Astrocyte of the hippocampus (primary cell): ENCODE data around the gene SORBS1.

ENCODE experiments used
- DNase-seq: peaks from one replicate; pipeline ENCODE4 v3.0.0; 2011; ENCODE audit warnings: low read depth, low spot score

The SORBS1 gene

GRCh38 chr10:95516774-95517373, 44.3 kb downstream of the SORBS1 start:
- no peak for DNase-seq

- DNase-seq, result peak; percentile 80
Measured at GRCh38 chr10:95513941-95514392, 47.2 kb downstream of the SORBS1 start.

DNA sequence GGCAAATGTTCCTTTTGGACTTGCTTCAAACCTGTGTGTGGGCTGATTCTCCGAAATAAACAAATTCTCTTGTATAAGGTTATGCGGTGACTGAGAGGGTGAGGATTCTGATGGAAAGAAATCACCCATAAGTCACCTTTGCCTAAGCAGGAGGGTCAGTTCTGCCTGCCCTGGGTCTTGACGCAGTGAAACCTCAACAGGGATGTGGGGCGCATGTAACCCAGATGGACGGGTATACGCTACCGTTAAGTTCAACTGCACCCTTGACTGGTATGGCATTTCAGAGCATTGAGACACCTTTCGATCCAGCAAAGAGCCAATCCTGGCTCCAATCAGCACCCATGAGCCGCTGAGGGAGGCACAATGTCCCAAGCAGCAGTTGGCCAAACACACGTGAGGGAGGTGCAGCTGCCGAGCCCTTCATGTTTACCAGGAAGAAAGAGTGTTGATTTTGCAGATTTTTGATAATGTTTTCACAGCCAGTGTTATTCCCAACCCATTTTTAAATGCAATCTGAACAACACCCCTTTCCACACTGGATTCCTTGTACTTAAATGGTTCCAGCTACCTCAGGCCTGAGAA, 48.1 kb downstream of the SORBS1 start:
- DNase-seq, result no peak

DNA sequence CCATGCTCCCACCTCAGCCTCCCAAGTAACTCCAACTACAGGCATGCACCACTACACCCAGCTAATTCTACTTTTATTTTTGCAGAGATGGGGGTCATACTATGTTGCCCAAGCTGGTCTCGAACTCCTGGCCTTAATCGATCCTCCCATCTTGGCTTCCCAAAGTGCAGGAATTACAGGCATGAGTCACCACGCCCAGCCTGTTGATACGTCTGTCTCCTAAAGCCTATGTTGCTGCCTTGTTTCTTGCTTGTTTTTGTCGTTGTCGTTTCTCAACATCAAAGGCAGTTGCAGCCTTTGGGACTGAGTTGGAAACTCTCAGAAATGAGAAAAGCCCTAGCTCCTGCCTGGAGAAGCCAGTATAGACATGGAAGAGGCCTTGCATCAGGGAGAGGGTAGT, 49.9 kb downstream of the SORBS1 start:
- no peak for DNase-seq

GRCh38 chr10:95509251-95509650, 51.9 kb downstream of the SORBS1 start:
- peak; percentile 57 for DNase-seq

- peak; percentile 68 for DNase-seq
Measured at GRCh38 chr10:95508730-95509129, 52.4 kb downstream of the SORBS1 start.

DNA sequence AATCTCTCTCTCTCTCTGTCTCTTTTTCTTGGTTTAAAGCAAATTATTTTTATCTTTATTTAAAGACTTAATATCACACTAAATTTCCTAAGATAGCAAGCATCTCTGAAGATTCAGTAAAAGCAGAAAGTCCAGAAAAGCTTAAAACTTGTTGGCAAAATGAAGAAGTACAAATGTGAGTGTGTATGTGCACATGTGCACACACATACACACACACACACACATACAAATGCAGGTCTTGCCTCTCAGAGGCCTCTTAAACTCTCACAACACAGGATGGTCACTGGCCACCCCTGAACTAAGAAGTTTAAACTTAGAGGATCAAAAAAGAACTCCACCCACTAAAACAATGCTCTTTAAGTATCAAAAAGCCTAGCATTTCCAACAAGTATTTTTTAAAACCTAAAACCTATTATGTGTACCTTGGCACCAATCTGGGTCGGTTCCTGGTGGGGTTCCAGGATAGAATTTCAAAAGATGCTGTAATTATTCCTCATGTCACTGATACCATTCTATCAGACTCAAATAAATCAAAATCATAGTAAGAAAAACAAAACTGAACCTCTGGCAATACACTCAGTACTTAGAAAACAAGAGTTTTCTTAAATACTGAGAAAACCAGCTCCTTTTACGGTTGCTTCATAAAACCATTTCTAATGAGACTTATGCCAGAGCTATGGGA, 55.0 kb downstream of the SORBS1 start:
- DNase-seq, result peak; percentile 36

DNA sequence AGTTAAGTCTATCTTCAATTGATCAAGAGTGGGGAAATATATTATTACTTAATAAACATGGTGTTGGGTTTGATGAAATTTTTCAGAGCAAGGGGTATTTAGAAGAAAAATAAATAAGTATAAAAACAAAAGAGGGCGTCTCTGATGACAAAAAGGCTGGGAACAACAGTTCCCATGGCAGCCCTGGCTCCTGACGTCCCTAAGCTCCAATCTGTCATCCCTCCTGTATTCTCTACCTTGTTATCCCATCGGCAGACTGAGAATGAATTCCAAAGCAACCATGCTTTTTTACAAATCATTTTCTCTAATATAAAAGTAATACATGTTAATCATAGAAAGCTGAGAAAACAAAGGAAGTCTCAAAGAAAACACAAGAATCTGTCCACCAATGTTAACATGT, 55.5 kb downstream of the SORBS1 start:
- no peak for DNase-seq

DNA sequence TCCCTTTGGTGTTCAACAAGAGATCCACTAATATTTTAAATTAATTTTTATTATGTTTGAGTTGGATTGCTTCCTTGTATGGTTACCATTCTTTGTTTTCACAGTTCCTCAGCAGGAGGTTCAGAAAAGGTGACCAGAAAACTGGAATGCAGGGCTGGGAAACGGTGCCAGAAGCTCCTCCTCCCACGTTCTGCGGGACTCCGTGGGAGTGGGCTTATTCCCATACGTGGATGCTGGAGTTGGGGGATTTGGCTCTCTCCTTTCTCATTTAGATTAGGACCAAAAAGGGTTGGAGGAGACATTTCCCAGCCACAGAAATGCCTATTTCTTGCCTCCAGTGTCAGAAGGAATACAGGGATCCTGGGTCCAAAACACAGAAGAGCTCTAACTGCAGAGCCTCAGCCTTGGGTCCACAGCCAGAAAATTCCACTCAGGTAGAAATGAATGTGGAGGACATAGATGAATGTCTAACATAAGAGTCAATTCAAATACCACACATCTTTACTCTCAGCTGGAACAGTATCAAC, 56.0 kb downstream of the SORBS1 start:
- DNase-seq, result peak; percentile 41

DNA sequence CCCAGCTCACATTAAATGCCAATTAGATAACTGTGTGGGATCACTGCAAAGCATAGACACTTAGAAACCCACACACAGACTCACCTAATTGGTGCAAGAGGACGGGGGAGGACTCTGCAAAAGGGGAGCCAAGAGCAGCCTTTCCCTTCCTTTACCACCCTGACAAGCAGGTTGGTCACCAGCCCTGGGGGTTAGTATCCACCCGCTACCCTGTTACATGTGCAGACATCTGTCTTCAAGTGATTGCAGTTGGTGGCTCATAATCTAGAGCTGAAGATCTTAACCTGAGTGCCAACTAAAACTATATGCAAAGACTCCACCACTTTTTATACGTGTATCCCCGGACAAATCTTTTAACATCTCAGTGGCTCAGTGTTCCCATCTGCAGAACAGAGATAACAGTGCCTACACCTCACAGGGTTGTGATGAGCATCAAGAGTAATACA, 56.9 kb downstream of the SORBS1 start:
- DNase-seq, result no peak

DNA sequence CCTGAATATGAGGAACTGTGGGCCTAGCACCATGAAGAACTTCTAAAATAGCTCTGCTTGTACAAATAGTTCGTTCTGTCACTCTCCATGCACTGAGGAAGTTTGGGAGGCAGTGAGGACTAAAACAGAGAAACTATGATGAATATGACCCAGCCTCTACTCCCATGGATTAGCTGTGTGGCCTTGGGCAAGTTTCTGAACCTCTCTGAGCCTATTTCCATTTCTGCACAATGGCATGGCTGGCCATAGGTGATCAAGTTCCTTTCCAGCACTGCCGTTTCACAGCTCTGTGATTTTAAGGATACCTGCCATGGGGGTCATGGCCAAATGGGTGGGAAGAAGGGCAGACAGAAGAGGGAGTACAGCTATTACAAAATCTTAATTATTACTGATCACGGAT, 57.6 kb downstream of the SORBS1 start:
- DNase-seq, result no peak

DNA sequence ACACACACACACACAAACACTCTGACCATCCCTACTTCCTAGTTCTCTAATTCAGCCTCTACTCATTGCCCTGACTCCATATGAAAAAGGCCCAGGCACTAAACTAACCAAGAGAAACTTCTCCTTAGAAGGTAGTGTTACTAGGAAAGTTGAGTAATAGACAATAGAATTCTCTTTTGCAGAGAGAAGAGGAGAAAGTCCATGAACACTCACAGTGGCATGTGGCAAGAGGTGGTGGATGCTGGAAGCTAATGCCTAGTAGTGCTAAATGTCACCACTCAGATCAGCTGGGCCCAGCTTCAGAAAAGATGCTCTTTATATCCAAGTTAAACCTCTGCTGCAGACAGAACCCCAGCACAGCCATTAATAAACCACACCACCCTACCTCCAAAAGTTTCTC, 58.2 kb downstream of the SORBS1 start:
- DNase-seq, result no peak

DNA sequence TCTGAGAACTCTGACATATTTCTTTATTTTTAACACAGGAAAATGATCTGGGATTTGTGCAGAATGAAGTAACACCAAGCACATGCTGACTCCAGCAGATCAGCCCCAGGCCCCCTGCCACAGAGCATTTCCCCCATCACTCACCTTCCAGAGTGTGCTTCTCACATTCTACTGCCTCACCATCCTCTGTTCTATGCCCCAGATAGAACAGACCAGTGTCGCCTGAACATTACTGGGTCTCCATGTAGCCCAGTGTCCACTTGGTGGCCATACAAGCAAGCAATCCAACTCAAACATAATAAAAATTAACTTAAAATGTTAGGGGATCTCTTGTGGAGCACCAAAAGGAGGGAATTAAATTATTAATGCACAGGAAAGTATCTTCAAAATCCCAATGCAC, 58.8 kb downstream of the SORBS1 start:
- DNase-seq, result no peak

DNA sequence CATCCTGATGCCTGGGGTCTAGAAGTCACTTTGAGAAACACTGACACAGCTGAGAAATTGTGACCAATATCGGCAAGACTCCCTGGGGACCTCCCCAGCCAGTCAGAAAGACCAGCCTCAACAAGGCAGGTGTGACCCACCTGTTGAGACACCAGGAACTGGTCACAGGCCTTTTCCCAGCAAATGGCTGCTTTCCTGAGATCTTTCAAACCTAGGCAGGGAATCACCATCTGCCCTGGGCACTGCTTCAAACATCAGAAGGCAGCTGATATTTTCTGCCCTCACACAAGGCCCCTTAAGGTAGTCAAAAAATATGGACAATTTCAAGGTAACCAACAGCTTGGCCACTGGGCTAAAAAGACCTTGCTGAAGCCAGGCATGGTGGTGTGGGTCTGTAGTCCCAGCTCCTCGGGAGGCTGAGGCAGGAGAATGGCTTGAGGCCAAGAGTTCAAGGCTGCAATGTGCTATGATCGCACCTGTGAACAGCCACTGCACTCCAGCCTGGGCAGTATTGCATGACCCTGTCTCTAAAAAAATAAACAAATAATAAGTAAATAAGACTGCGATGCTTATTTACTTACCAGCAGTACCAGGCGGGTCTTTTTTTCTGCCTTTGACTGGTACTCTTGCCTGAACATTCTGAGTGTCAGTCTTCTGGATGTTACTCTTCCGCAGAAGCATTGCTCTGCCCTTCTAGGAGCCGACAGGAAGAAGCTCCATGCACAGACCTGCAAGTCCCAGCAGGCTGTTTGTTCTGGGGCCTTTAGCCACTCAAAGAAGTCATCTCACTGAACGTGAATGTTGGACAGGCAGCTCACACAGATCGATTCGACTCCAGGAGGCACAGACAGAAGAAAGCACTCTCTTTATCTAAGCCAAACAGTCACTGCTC, 59.7 kb downstream of the SORBS1 start:
- DNase-seq, result no peak

DNA sequence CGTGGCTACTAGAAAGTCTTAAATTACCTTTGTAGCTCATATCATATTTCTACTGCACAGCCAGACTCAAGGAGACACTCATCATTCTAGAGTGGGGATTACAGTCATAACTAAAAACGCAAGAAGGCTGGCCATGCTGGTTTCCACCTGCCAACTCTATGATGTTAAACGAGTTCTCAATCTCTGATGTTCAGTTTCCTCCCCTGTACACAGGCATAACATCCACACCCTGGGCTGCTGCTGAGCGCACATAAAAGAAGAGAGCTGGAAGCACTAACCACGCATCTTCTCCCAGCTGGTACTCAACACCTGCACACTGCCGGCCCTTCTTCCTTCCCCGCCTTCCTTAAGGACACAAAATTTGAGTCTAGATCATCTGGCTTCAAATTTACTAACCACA, 60.5 kb downstream of the SORBS1 start:
- no peak for DNase-seq

DNA sequence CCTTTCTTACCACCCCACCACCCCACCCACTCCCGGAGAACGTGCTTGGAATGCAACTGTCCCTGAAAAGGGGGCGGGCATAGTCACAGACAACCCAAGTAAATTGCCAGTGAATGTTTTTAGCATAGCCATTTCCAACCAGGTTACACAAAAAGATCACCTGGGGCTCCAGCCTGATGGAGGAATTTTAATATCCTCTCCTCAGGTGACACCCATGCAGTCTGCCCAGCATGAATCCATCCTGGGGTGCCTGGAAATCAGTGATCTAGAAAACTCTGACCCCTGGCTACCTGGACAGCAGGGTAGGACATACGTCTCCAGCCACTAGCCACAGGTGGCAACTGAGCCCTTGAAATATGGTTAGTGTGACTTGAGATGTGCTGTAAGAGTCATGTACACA, 61.1 kb downstream of the SORBS1 start:
- DNase-seq, result no peak

GRCh38 chr10:95499482-95499989, 61.6 kb downstream of the SORBS1 start:
- peak; percentile 70 for DNase-seq

- no peak for DNase-seq
Measured at GRCh38 chr10:95496951-95497350, 64.2 kb downstream of the SORBS1 start.

GRCh38 chr10:95496246-95496911, 64.8 kb downstream of the SORBS1 start:
- no peak for DNase-seq

DNA sequence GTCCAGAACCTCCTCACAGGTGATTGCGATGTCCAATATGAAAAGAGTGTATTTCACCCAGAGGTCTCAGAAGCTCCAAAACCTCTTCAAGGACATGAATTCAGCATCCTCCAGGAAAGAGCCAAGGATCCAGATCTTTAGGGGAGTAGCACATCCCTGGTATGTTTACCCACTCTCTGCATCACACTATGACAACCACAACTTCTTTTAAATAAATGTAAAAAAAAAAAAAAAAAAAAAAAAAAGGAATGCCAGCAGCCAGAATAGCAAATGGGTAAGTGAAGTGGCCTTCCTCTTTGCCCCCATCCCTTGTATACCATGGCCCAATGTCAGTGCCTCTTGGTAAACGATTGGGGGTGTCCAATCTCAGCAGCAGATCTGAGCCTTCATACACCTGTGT, 67.3 kb downstream of the SORBS1 start:
- DNase-seq, result no peak

GRCh38 chr10:95487994-95488393, 73.2 kb downstream of the SORBS1 start:
- DNase-seq, result no peak
